Measurements from ENCODE around the gene OPCML. TPM values are rescaled to one million over a fixed set of nuclear protein-coding genes. Genes with fewer than 3 reads are reported as not detected.

The OPCML gene
- total RNA-seq, 1 experiment from 2014 or later, result not detected

DNA sequence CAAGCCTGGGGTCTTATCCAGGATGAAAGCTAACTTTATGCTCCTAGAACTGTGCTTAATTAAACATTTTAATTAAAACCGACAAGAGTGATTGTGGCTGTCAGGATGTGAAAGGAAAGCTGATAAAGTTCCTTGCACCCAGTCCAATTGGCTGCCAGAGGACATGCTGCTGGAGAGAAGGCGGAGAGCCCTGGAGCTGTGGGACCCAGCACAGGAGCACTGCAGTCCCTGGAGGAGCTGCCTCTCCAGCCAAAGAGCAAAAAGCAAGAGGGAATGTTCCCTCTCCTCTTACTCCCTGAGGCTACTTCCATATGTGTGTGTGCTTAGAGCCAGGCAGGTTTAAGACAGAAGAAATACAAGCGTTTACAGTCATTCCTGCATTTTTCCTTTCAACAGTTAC is 118.6 kb downstream of the OPCML start:
- H3K4me1 ChIP-seq, result no peaks in the 10 kb centered on the region
- no peak for DNase-seq
- H3K9me3 Mint-ChIP-seq (ENCODE audit: unreplicated experiment), result peaks cover 10% of the 10 kb centered on the region
- intact Hi-C loops (cut with micrococcal nuclease; ENCODE audit: unreplicated experiment), result no loop called here
- no peak overlapping the region for H3K27ac Mint-ChIP-seq (ENCODE audit: unreplicated experiment)
- TF ChIP-seq, protein P1, sequence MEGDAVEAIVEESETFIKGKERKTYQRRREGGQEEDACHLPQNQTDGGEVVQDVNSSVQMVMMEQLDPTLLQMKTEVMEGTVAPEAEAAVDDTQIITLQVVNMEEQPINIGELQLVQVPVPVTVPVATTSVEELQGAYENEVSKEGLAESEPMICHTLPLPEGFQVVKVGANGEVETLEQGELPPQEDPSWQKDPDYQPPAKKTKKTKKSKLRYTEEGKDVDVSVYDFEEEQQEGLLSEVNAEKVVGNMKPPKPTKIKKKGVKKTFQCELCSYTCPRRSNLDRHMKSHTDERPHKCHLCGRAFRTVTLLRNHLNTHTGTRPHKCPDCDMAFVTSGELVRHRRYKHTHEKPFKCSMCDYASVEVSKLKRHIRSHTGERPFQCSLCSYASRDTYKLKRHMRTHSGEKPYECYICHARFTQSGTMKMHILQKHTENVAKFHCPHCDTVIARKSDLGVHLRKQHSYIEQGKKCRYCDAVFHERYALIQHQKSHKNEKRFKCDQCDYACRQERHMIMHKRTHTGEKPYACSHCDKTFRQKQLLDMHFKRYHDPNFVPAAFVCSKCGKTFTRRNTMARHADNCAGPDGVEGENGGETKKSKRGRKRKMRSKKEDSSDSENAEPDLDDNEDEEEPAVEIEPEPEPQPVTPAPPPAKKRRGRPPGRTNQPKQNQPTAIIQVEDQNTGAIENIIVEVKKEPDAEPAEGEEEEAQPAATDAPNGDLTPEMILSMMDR (IDR thresholded peaks at IDR 0.05; ENCODE audit: insufficient read depth in 1 of 2, low read depth in 1 of 2, low read length in 1 of 2, severe bottlenecking in 1 of 2, unreplicated experiment in 1 of 2), result no peak
- H3K4me3 Mint-ChIP-seq (ENCODE audit: unreplicated experiment), result no peak overlapping the region
- POLR2A ChIA-PET, result no interaction called here
- H3K36me3 ChIP-seq (ENCODE audit: control insufficient read depth, insufficient read depth, low read length), result no peaks in the 10 kb centered on the region
- H3K27me3 Mint-ChIP-seq (ENCODE audit: insufficient read depth, unreplicated experiment), result no peaks in the 10 kb centered on the region
- CTCF ChIA-PET, result no interaction called here
- BruUV-seq (replicated peaks), result no TSS peak
- no peaks in the 10 kb centered on the region for H3K4me1 Mint-ChIP-seq (ENCODE audit: low read depth, unreplicated experiment)
- no peaks in the 10 kb centered on the region for H3K36me3 Mint-ChIP-seq (ENCODE audit: insufficient read depth, unreplicated experiment)
- H3K4me3 ChIP-seq (ENCODE audit: low read depth, low read length), result no peak overlapping the region
- peaks cover 2% of the 10 kb centered on the region; the same call in 1 of the 2 replicates for H3K9me3 ChIP-seq
- H3K27me3 ChIP-seq (replicated peaks; ENCODE audit: control insufficient read depth, insufficient read depth, low read length), result no peaks in the 10 kb centered on the region

DNA sequence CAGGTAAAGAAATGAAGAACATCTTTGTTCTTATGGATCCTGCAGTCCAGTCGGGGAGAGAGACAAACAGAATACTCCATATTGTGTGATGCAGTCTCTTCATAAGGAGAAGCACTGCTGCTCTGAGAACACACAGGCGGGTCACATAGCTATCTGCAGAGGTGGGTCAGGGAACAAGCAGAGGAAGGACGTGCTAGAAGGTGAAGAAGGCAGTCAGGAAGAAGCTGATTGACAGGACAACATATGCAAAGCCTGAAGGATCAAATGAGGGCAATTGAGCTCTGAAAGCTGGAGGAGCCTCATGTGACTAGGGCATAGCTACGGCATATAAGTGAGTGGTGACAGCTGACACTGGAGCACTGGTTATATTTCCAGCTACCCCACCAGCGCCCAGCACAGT is 122.5 kb downstream of the OPCML start:
- POLR2A ChIA-PET, result no interaction called here
- TF ChIP-seq, protein P1 (IDR thresholded peaks at IDR 0.05; ENCODE audit: insufficient read depth in 1 of 2, low read depth in 1 of 2, low read length in 1 of 2, severe bottlenecking in 1 of 2, unreplicated experiment in 1 of 2), result no peak
- CTCF ChIA-PET, result no interaction called here

DNA sequence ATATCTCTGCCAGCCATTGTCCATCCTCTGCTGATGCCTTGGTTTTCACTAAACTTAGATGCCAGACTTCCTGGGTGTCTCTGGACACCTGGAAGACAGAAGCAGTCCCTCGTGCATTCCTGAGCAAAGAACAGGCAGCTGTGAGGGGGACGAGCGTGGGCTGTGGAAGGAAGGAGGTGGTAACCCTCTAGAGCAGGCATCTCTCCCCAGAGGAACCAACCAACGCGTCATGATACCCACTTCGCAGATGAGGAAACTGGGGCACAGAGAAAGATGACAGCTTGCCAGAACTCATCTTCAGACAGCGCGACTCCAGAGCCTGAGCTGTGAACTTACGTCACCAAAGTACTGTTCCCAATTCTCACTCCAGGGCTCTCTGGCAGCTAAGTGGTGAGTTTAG is 123.4 kb downstream of the OPCML start:
- intact Hi-C loops (cut with micrococcal nuclease; ENCODE audit: unreplicated experiment), result no loop called here
- DNase-seq, result no peak
- POLR2A ChIA-PET, result no interaction called here
- Mint-ChIP-seq H3K27ac (ENCODE audit: unreplicated experiment) (no peak overlapping the region), H3K9me3 (ENCODE audit: unreplicated experiment) (peaks cover 7% of the 10 kb centered on the region), H3K36me3 (ENCODE audit: insufficient read depth, unreplicated experiment) (no peaks in the 10 kb centered on the region), H3K4me1 (ENCODE audit: low read depth, unreplicated experiment) (no peaks in the 10 kb centered on the region), H3K4me3 (ENCODE audit: unreplicated experiment) (no peak overlapping the region), H3K27me3 (ENCODE audit: insufficient read depth, unreplicated experiment) (peaks cover 8% of the 10 kb centered on the region)
- Histone ChIP-seq H3K9me3 (no peaks in the 10 kb centered on the region), H3K4me1 (no peaks in the 10 kb centered on the region), H3K4me3 (ENCODE audit: low read depth, low read length) (no peak overlapping the region), H3K36me3 (ENCODE audit: control insufficient read depth, insufficient read depth, low read length) (no peaks in the 10 kb centered on the region), H3K27me3 (replicated peaks; ENCODE audit: control insufficient read depth, insufficient read depth, low read length) (no peaks in the 10 kb centered on the region)
- CTCF ChIA-PET, result no interaction called here
- TF ChIP-seq, protein P1 (IDR thresholded peaks at IDR 0.05; ENCODE audit: insufficient read depth in 1 of 2, low read depth in 1 of 2, low read length in 1 of 2, severe bottlenecking in 1 of 2, unreplicated experiment in 1 of 2), result no peak
- BruUV-seq (replicated peaks), result no TSS peak

More for the DNA sequence above, 122.5 kb downstream of the OPCML start:
- no peaks in the 10 kb centered on the region for H3K4me1 ChIP-seq
- no peaks in the 10 kb centered on the region for H3K36me3 ChIP-seq (ENCODE audit: control insufficient read depth, insufficient read depth, low read length)
- H3K4me3 ChIP-seq (ENCODE audit: low read depth, low read length), result no peak overlapping the region
- intact Hi-C loops (cut with micrococcal nuclease; ENCODE audit: unreplicated experiment), result no loop called here
- Mint-ChIP-seq H3K27me3 (ENCODE audit: insufficient read depth, unreplicated experiment) (peaks cover 8% of the 10 kb centered on the region), H3K36me3 (ENCODE audit: insufficient read depth, unreplicated experiment) (no peaks in the 10 kb centered on the region), H3K4me3 (ENCODE audit: unreplicated experiment) (no peak overlapping the region), H3K27ac (ENCODE audit: unreplicated experiment) (no peak overlapping the region), H3K9me3 (ENCODE audit: unreplicated experiment) (no peaks in the 10 kb centered on the region), H3K4me1 (ENCODE audit: low read depth, unreplicated experiment) (no peaks in the 10 kb centered on the region)
- no TSS peak for BruUV-seq (replicated peaks)
- H3K27me3 ChIP-seq (replicated peaks; ENCODE audit: control insufficient read depth, insufficient read depth, low read length), result no peaks in the 10 kb centered on the region
- H3K9me3 ChIP-seq, result no peaks in the 10 kb centered on the region
- no peak for DNase-seq
